ENCODE measurements around the gene HOXA1.

DNA sequence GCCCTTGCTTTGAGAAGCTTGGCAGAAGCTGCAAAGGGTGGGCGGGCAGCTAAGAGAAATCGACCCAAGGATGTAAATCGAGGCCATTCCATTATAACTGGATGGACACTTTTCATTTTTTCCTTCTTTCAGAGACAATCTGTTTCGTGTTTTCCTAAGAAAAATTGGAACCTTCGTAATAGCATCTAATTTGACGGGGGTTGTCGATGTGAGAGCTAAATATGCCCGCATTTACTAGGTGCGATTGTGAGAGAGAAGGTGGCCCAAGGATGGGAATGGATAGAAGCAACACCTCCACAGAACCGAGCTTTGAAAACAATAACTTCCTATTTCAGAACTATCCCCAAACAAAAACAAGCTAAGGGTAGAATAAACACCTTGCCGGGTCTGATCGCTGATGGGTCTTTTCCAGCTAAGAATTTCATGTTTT lies 35.6 kb upstream of the HOXA1 start:
- TF ChIP-seq, protein P1, sequence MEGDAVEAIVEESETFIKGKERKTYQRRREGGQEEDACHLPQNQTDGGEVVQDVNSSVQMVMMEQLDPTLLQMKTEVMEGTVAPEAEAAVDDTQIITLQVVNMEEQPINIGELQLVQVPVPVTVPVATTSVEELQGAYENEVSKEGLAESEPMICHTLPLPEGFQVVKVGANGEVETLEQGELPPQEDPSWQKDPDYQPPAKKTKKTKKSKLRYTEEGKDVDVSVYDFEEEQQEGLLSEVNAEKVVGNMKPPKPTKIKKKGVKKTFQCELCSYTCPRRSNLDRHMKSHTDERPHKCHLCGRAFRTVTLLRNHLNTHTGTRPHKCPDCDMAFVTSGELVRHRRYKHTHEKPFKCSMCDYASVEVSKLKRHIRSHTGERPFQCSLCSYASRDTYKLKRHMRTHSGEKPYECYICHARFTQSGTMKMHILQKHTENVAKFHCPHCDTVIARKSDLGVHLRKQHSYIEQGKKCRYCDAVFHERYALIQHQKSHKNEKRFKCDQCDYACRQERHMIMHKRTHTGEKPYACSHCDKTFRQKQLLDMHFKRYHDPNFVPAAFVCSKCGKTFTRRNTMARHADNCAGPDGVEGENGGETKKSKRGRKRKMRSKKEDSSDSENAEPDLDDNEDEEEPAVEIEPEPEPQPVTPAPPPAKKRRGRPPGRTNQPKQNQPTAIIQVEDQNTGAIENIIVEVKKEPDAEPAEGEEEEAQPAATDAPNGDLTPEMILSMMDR (IDR thresholded peaks at IDR 0.05): no peak
- no peak for TF ChIP-seq POLR2A (IDR thresholded peaks at IDR 0.05)

Measured in esophagus squamous epithelium (tissue), 4 donors.